Suprapubic skin (tissue), 4 donors: Measurements from ENCODE around the gene ST6GALNAC6. TPM values are rescaled to one million over a fixed set of nuclear protein-coding genes. Genes with fewer than 3 reads are reported as not detected.

Experiments
- DNase-seq, 2 donors: peaks; one replicate each; pipeline ENCODE4 v3.0.0-alpha.2; 2019; ENCODE audit warnings: low spot score in 2 of 2
- H3K27ac ChIP-seq: fragments of 200-600 bp; sonication (generic); one replicate; pipeline ENCODE4 v1.5.1; 2019
- H3K27me3 ChIP-seq: fragments of 200-600 bp; sonication (generic); one replicate; pipeline ENCODE4 v1.5.1; 2019
- H3K36me3 ChIP-seq: fragments of 200-600 bp; sonication (generic); one replicate; pipeline ENCODE4 v1.5.1; 2019
- H3K4me1 ChIP-seq: fragments of 200-600 bp; sonication (generic); one replicate; pipeline ENCODE4 v1.5.1; 2019
- H3K4me3 ChIP-seq: fragments of 200-600 bp; sonication (generic); one replicate; pipeline ENCODE4 v1.5.1; 2019; ENCODE audit warnings: mild to moderate bottlenecking
- H3K9me3 ChIP-seq: fragments of 200-600 bp; sonication (generic); one replicate; pipeline ENCODE4 v1.5.1; 2019
- EP300 ChIP-seq: sonication (generic); formaldehyde crosslinking; IDR thresholded peaks from one replicate; pipeline ENCODE4 v1.6.1; 2017; ENCODE audit warnings: antibody characterized with exemption
- POLR2A ChIP-seq, 2 donors: fragments of 450-650 bp; IDR thresholded peaks; one replicate each; pipeline ENCODE4 v1.6.1; 2017; ENCODE audit warnings: antibody characterized with exemption in 2 of 2, mild to moderate bottlenecking in 2 of 2, moderate library complexity in 2 of 2
- POLR2AphosphoS5 ChIP-seq, 3 donors: sonication (generic); formaldehyde crosslinking; IDR thresholded peaks; one replicate each; pipeline ENCODE4 v1.6.1; 2017; ENCODE audit warnings: antibody characterized with exemption in 3 of 3
- WGBS: methylation state at CpG from one replicate; pipeline ENCODE4 v1.1.5; 2018; 5-methylcytosine and 5-hydroxymethylcytosine counted together
- total RNA-seq, 4 donors: library from RNA; depleted of rRNA; stranded (reverse); fragments of >200 nt; gene quantifications; one replicate each; pipeline ENCODE4 v1.1.0, GENCODE V29; 2016
- TF ChIP-seq, protein P1 (sequence below), 2 donors: fragments of 200-600 bp in 1 of 2; fragments of 450-650 bp in 1 of 2; sonication (generic) in 1 of 2; IDR thresholded peaks; one replicate each; pipeline ENCODE4 v1.5.1; 2016 to 2019; ENCODE audit warnings: antibody characterized with exemption in 2 of 2, mild to moderate bottlenecking in 1 of 2, moderate library complexity in 1 of 2

The ST6GALNAC6 gene
- total RNA-seq, 4 donors from 2014 or later = 41.6 to 50.5 (median 47.0) TPM

DNA sequence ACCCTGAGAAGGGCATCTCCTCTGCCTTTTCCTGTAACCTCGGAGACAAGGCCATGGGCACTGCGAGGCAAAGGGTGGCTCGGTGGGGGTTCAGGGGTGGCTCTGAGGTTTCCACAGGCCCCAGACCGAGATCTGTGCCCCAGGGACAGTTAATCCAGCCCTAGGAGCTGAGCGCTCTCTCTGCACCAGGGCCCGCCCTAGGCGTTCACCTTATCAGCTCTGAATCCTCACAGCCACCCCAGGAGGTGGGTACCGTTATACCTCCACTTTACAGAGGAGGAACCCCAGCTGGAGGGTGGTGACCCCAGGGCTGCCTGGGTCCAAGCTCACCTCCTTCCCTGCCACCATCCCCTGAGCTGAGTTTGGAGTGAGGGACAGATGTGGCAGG, 42.7 kb downstream of the ST6GALNAC6 start:
- 70% methylated on average over 2 of the region's 8 CpGs for WGBS
- Histone ChIP-seq H3K9me3 (no peaks in the 10 kb centered on the region), H3K36me3 (no peaks in the 10 kb centered on the region), H3K4me1 (peaks cover 48% of the 10 kb centered on the region), H3K27ac (no peak overlapping the region), H3K4me3 (no peak overlapping the region), H3K27me3 (no peaks in the 10 kb centered on the region)
- no peak for DNase-seq
- TF ChIP-seq EP300 (no peak), POLR2AphosphoS5 (IDR thresholded peaks at IDR 0.05) (no peak), POLR2A (IDR thresholded peaks at IDR 0.05) (no peak)
- TF ChIP-seq, protein P1, sequence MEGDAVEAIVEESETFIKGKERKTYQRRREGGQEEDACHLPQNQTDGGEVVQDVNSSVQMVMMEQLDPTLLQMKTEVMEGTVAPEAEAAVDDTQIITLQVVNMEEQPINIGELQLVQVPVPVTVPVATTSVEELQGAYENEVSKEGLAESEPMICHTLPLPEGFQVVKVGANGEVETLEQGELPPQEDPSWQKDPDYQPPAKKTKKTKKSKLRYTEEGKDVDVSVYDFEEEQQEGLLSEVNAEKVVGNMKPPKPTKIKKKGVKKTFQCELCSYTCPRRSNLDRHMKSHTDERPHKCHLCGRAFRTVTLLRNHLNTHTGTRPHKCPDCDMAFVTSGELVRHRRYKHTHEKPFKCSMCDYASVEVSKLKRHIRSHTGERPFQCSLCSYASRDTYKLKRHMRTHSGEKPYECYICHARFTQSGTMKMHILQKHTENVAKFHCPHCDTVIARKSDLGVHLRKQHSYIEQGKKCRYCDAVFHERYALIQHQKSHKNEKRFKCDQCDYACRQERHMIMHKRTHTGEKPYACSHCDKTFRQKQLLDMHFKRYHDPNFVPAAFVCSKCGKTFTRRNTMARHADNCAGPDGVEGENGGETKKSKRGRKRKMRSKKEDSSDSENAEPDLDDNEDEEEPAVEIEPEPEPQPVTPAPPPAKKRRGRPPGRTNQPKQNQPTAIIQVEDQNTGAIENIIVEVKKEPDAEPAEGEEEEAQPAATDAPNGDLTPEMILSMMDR (IDR thresholded peaks at IDR 0.05) = no peak

GRCh38 chr9:127856094-127856728, 43.2 kb downstream of the ST6GALNAC6 start:
- no peaks in the 10 kb centered on the region for H3K27me3 ChIP-seq
- H3K36me3 ChIP-seq = no peaks in the 10 kb centered on the region
- no peak overlapping the region for H3K4me3 ChIP-seq
- H3K27ac ChIP-seq = no peak overlapping the region
- peak in 1 of 2 donors; percentile 52 for DNase-seq
- TF ChIP-seq, protein P1 (IDR thresholded peaks at IDR 0.05) = no peak
- TF ChIP-seq EP300 (no peak), POLR2A (IDR thresholded peaks at IDR 0.05) (no peak), POLR2AphosphoS5 (IDR thresholded peaks at IDR 0.05) (no peak)
- peaks cover 46% of the 10 kb centered on the region for H3K4me1 ChIP-seq
- H3K9me3 ChIP-seq = no peaks in the 10 kb centered on the region
- WGBS = 56% methylated on average over 3 of the region's 11 CpGs

DNA sequence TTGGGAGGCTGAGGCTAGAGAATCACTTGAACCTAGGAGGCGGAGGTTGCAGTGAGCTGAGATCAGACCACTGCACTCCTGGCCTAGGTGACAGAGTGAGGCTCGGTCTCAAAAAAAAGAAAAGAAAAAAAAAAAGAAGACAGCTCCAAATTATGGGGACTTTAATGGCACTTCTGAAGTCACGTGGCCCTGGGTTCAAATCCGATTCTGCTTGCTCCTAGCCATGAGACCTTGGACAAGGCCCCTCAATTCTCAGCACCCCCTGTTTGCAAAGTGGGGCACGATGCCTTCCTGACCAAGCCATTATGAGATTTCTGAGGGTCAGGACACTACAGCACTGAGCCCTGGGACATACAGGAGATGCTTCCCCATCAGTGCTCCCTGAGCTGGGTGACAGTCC, 43.9 kb downstream of the ST6GALNAC6 start:
- no peak for DNase-seq
- Histone ChIP-seq H3K4me1 (peaks cover 44% of the 10 kb centered on the region), H3K9me3 (no peaks in the 10 kb centered on the region), H3K36me3 (no peaks in the 10 kb centered on the region), H3K4me3 (no peak overlapping the region), H3K27ac (no peak overlapping the region), H3K27me3 (no peaks in the 10 kb centered on the region)
- TF ChIP-seq POLR2AphosphoS5 (IDR thresholded peaks at IDR 0.05) = no peak
- TF ChIP-seq POLR2A (IDR thresholded peaks at IDR 0.05) = no peak
- TF ChIP-seq, protein P1 (IDR thresholded peaks at IDR 0.05) = no peak
- TF ChIP-seq EP300 = no peak
- 91% methylated on average over 5 of the region's 5 CpGs for WGBS

DNA sequence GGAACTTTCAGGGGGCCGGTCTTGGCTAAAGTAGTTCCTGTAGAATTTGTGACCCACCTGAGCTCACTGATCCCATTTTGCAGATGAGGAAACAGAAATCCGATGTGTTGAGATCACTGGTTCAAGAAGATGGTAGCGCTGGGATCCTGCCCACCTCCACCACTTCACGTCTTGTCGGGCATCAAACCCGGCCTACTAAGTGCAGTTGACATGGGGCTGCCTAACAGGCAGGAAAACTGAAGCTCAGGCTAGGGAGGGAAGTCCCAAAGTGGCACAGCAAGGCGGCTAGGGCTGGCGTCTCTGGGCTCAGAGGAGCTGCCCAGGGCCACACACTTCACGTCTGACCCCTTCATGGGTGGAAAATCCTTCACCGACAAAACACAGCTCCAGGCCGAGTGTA, 44.4 kb downstream of the ST6GALNAC6 start:
- 73% methylated on average over 11 of the region's 11 CpGs for WGBS
- H3K27me3 ChIP-seq = no peaks in the 10 kb centered on the region
- no peak for TF ChIP-seq EP300
- TF ChIP-seq POLR2A (IDR thresholded peaks at IDR 0.05) = no peak
- TF ChIP-seq, protein P1 (IDR thresholded peaks at IDR 0.05) = no peak
- TF ChIP-seq POLR2AphosphoS5 (IDR thresholded peaks at IDR 0.05) = no peak
- peak in 1 of 2 donors; percentile 53 for DNase-seq
- H3K9me3 ChIP-seq = no peaks in the 10 kb centered on the region
- H3K4me1 ChIP-seq = peaks cover 44% of the 10 kb centered on the region
- H3K4me3 ChIP-seq = peak overlapping the region; percentile 58
- H3K36me3 ChIP-seq = no peaks in the 10 kb centered on the region
- H3K27ac ChIP-seq = peak overlapping the region; percentile 78

DNA sequence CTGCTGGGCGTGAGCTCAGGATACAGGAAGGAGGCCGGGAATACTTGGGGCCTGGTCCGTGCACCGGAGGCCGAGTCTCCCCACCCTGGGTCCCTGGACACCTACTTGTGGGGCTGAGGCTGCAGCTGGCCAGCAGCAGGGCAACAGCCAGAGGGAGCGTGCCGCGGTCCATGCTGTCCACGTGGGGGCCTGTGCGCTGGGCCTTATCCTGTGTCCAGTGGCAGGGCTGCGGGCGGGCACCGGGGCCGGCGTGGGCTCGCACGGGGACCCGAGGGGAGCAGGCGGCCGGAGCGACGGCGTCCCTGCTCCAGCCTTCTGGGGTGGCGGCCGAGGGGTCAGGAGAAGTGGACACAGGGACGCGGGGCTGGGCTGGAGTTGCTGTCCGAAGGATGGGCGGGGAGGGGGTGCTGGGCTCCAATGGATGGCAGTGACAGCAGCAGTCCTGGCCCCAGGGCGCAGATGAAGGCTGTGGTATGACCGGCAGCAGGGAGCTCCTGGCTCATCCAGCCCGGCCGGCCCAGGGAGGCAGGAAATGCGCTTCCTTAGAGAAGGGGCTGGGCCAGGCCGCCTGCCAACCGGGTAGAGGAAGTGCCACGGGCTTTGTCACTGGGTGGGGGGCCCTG, 45.1 kb downstream of the ST6GALNAC6 start, which contains the start of gene ENG:
Gene ENG (minus strand): TSS at position 475 of the 623 bp plus-strand sequence. CDS start 303 bp downstream, at position 172.
- Histone ChIP-seq H3K36me3 (no peaks in the 10 kb centered on the region), H3K4me3 (peak within 1 kb of the TSS; percentile 58), H3K4me1 (peaks cover 44% of the 10 kb centered on the region), H3K27ac (peak within 1 kb of the TSS; percentile 78), H3K27me3 (no peaks in the 10 kb centered on the region), H3K9me3 (no peaks in the 10 kb centered on the region)
- 20% methylated on average over 2 of the region's 37 CpGs for WGBS
- peak in 1 of 2 donors; percentile 88 for DNase-seq
- TF ChIP-seq POLR2A (IDR thresholded peaks at IDR 0.05) = no peak
- TF ChIP-seq, protein P1 (IDR thresholded peaks at IDR 0.05) = peak in 1 of 2 donors; percentile 5
